ENCODE results near the gene ENAM. TPM values are rescaled to one million over a fixed set of nuclear protein-coding genes. Genes with fewer than 3 reads are reported as not detected.
A peak's percentile ranks its signal among the peaks of the same experiment; 100 is the strongest.
"Not testable (repeated sequence)": the region's sequence is repeated elsewhere in the genome, so short reads cannot be mapped to it uniquely, and the experiment has no call there.

The ENAM gene
- polyA plus RNA-seq, 10 donors = 1.1 to 3.7 (median 3.1) TPM

DNA sequence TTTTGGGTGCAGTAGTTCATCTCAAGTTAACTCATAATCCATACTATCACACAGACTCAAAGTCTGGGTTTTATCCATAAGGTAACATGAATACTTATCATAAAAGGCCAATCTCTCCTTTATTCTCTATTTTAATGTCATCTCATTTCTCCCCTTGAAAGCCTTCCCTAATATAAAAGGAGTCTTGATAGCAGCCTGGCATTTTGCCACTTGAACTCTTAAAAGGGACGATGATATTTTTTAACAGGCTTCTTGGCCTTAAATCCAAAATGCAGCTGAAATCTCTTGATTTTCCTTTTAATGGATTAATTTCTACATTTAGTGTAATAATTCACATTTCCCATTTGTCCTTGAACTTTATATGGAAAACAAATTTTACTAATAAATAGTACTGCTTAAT lies 46.2 kb downstream of the ENAM start:
- DNase-seq = no peak

DNA sequence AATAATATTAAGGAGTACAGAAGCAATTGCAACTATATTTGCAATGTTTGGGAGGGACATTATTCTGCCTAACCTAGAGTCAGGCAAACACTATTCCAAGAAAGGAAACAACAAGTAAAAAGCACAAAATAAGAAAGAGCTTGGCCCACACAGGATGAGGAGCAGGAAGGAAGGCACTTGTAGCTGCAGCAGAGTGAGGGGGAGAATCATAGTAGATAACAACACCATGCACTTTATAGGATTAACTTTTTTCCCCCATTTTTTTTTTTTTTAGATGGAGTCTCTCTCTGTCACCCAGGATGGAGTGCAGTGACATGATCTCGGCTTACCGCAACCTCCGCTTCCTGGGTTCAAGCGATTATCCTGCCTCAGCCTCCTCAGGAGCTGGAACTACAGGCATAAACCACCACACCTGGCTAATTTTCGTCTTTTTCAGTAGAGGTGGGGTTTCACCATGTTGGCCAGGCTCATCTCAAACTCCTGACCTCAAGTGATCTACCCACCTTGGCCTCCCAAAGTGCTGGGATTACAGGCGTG lies 48.1 kb downstream of the ENAM start:
- DNase-seq = no peak

DNA sequence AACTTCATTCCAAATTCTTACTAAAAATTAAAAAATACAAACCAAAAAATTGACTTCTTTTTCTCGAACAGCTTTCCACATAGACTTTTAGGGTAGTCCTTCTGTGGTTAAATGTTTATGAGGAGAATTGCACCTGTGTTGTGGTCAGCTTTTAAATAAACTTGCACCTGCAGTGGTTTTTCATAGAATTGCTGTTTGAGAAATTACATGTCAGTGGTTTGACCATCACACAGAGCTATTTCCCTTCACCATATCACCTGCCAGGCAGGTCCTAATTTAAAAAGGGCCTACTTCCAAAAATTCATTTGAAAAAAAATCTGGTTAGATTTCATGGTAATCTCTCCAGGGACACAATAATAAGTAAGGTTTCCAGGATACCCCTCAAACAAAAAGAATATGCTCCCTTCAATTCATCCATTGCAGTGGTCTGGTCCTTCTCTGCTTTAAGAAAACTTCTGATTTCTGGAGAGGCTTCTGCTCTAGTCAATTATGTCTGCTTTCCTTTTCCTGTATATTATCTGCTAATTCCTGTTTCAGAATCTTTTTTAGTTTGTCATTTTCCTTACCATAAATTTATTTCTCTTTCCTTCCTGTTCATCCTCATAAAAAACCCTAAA lies 49.9 kb downstream of the ENAM start:
- DNase-seq = no peak

DNA sequence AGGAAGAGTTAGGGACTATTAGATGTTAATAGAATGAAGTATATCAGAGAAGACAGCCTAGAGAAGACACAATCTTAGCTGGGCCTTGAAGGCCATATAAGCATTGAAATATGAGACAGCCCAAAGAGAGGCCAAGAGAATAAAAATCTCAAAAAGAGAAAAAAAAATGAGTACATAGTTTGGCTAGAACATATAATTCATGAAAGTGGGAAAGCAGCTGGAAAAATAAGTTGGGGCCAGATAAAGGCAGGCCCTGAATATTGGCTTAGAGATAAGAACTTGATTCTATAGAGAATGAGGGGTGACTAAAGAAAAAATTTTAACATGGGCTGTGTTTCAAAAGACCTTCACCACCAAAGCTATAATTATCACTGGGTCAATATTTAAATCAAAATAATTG lies 52.4 kb downstream of the ENAM start:
- DNase-seq = no peak

DNA sequence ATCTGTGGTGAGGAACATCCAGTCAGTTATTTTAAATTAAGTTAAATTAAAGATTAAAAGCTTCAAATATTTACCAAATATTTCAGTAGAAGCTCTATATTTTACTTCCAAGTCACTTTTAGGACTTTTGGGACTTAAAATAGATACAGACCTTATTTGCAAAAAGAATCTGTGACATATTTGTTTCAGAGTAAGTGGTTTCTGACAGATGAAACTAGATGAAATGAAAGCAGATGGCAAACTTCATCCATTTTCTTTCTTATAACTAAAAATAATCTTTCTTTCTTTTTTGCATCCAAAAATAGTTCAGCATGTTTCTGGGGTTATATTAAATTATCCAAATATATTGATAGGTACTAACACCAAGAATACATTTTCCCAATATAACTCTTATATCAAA lies 53.2 kb downstream of the ENAM start:
- no peak for DNase-seq

DNA sequence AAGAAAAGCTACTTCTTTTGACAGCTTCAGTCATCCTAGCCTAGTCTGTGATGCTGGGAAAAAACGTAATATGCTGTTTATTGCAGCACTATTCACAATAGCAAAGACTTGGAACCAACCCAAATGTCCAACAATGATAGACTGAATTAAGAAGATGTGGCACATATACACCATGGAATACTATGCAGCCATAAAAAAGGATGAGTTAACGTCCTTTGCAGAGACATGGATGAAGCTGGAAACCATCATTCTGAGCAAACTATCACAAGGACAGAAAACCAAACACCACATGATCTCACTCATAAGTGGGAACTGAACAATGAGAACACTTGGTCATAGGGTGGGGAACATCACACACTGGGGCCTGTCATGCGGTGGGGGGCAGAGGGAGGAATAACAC lies 53.6 kb downstream of the ENAM start:
- not testable (repeated sequence) for DNase-seq

GRCh38 chr4:70687392-70687791 lies 58.8 kb downstream of the ENAM start:
- DNase-seq = no peak

DNA sequence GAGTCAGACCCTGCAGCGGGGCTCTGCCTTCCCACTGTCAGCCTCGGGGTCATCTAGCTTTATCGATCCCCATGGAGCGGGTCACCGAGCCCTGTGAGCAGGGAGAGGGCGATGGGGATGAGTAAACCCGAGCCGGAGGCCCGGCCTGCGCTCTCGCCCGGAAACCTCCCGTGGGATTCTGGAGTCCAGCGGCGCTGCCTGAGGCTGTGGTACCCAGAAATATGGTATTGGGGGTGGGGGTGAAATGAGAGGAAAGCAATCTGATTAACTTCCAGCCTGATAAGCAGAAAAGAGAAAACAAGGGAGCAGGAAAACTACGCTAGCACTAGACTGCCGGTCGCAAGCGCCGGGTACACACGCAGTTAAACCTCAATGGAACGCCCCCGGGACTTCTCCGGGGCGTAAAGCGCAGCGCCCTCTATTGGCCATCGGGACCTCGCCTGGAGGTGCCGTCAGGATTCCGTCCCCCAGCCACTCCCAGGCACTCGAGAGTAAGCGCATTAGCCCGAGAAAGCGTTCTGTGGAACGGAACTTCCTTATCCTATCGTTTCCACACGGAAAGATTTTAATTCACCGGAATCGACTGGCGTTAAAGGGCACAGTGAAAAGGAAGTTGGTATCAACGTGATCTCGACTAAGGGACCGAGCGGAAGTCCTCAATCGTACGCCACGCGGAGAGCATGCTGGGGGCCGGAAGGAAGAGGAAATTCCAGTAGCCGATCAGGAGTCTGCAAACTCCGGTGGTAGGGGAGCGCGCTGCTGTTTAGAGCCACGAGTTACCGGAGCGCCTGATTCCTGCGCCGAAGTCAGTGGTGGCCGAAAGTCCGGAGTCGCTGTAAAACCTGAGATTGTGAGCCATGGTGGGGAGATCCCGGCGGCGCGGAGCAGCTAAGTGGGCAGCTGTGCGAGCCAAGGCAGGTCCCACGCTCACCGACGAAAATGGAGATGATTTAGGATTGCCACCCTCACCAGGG lies 59.6 kb downstream of the ENAM start, which contains the start of gene UTP3:
UTP3 (plus strand) TSS at position 712 of the 974 bp plus-strand sequence; CDS start at position 858, 146 bp downstream.
- peak; percentile 99 to 100 (median 99) for DNase-seq

DNA sequence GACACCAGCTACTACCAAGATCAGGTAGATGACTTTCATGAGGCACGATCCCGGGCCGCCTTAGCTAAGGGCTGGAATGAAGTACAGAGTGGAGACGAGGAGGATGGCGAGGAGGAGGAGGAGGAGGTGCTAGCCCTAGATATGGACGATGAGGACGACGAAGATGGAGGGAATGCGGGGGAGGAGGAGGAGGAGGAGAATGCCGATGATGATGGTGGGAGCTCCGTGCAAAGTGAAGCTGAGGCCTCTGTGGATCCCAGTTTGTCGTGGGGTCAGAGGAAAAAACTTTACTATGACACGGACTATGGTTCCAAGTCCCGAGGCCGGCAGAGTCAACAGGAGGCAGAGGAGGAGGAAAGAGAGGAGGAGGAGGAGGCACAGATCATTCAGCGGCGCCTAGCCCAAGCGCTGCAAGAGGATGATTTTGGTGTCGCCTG lies 60.3 kb downstream of the ENAM start:
- DNase-seq = peak in 1 of 3 donors; percentile 22

- no peak for DNase-seq
Measured at GRCh38 chr4:70691661-70692060, 63.1 kb downstream of the ENAM start.

DNA sequence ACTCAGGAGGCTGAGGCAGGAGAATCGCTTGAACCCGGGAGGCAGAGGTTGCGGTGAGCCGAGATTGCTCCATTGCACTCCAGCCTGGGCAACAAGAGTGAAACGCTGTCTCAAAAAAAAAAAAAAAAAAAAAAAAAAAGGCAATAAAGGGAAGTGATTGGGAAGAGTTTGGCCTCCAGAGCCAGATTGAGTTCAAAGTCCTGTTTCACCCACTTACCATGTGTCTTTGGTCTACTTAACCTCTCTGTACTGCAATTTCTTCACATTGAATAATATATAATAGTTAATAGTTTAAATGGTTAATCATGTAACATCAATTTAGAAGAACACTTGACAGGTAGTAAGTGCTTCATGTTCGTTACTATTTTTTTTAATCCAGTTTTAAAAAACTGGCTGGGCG lies 66.1 kb downstream of the ENAM start:
- DNase-seq = not testable (repeated sequence)

Other genes starting within 250 kb of the ENAM start
- gene SMR3B, start 245.6 kb upstream of the ENAM start, polyA plus RNA-seq (ENCODE audit: insufficient read length in 10 of 10) = under 1 TPM in 1 of 10 donors, not detected in 9; 0.22 TPM
- gene OPRPN, start 230.8 kb upstream of the ENAM start, polyA plus RNA-seq (ENCODE audit: insufficient read length in 10 of 10) = not detected
- not detected for gene MUC7, start 156.5 kb upstream of the ENAM start, polyA plus RNA-seq (ENCODE audit: insufficient read length in 10 of 10)
- gene AMTN, start 110.2 kb upstream of the ENAM start, polyA plus RNA-seq (ENCODE audit: insufficient read length in 10 of 10) = not detected
- under 1 TPM in 1 of 10 donors, not detected in 9; 0.08 TPM for gene AMBN, start 36.5 kb upstream of the ENAM start, polyA plus RNA-seq (ENCODE audit: insufficient read length in 10 of 10)
- 1 to 10 TPM in 9 of 10 donors, under 1 TPM in 1; 0.92 to 2.4 (median 1.5) TPM for gene JCHAIN, start 37.8 kb downstream of the ENAM start, polyA plus RNA-seq (ENCODE audit: insufficient read length in 10 of 10)
- gene UTP3, start 59.8 kb downstream of the ENAM start, polyA plus RNA-seq (ENCODE audit: insufficient read length in 10 of 10) = 10 to 100 TPM; 19.9 to 28.7 (median 22.6) TPM
- gene RUFY3, start 93.2 kb downstream of the ENAM start, polyA plus RNA-seq (ENCODE audit: insufficient read length in 10 of 10) = 100 to 1,000 TPM in 4 of 10 donors, 10 to 100 TPM in 6; 41.9 to 119 (median 66.0) TPM
- gene GRSF1, start 211.1 kb downstream of the ENAM start, polyA plus RNA-seq (ENCODE audit: insufficient read length in 10 of 10) = 100 to 1,000 TPM; 127 to 193 (median 158) TPM